Gastrocnemius medialis (tissue), 4 donors: Measurements from ENCODE around the gene DNAJC7.

Source experiments
- POLR2A ChIP-seq, 2 donors: fragments of 450-650 bp; IDR thresholded peaks; one replicate each; pipeline ENCODE4 v1.6.1; 2017; ENCODE audit warnings: antibody characterized with exemption in 2 of 2, mild to moderate bottlenecking in 2 of 2, moderate library complexity in 2 of 2
- TF ChIP-seq, protein P1 (sequence below), 5 experiments: fragments of 450-650 bp in 3 of 5; fragments of 200-600 bp in 2 of 5; sonication (generic) in 2 of 5; IDR thresholded peaks in 4 of 5; conservative IDR thresholded peaks in 1 of 5; 1 replicate in 4 of 5; 2 replicates in 1 of 5; pipeline ENCODE4 v1.5.1; 2016 to 2019; ENCODE audit warnings: antibody characterized with exemption in 5 of 5, mild to moderate bottlenecking in 3 of 5, moderate library complexity in 3 of 5

DNA sequence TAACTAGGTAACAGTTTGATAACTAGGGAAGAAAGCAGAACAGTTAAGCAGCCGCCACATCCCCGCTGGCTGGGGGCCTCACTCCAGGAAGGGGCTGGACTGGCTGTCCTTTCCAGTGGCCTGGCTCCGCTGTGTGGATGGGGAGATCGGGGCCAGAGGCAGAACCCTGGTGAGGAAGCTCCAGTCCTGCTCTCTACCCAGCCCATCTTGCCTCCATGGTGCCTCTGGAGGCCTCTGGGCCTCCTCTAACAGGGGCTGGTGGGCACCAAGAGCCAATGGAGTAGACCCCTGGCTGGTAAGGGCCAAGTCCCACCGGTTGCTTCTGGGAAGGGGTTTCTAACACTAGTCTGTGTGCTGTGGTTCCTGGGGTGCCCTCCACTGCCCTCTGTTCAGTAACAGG, 42.6 kb downstream of the DNAJC7 start:
- TF ChIP-seq, protein P1, sequence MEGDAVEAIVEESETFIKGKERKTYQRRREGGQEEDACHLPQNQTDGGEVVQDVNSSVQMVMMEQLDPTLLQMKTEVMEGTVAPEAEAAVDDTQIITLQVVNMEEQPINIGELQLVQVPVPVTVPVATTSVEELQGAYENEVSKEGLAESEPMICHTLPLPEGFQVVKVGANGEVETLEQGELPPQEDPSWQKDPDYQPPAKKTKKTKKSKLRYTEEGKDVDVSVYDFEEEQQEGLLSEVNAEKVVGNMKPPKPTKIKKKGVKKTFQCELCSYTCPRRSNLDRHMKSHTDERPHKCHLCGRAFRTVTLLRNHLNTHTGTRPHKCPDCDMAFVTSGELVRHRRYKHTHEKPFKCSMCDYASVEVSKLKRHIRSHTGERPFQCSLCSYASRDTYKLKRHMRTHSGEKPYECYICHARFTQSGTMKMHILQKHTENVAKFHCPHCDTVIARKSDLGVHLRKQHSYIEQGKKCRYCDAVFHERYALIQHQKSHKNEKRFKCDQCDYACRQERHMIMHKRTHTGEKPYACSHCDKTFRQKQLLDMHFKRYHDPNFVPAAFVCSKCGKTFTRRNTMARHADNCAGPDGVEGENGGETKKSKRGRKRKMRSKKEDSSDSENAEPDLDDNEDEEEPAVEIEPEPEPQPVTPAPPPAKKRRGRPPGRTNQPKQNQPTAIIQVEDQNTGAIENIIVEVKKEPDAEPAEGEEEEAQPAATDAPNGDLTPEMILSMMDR (IDR thresholded peaks at IDR 0.05 in 4 of 5, conservative IDR thresholded peaks at IDR 0.05 in 1 of 5), result no peak
- TF ChIP-seq POLR2A (IDR thresholded peaks at IDR 0.05), result no peak
